Bronchial epithelial cell (primary cell): ENCODE measurements around the gene TBRG1. TPM values are rescaled to one million over a fixed set of nuclear protein-coding genes. Genes with fewer than 3 reads are reported as not detected.

Source experiments
- DNase-seq: peaks from one replicate; pipeline ENCODE4 v3.0.0-alpha.2; 2010; ENCODE audit warnings: low read depth
- FAIRE-seq: peaks from 2 replicates; lab custom pipeline; 2011; peaks lifted over from hg19 to GRCh38; lab: Jason Lieb, UNC
- H3K27me3 ChIP-seq: 2 replicates; pipeline ENCODE4 v1.5.1; 2011; ENCODE audit warnings: low read length; ENCODE audit not compliant: control insufficient read depth, insufficient read depth
- H3K36me3 ChIP-seq: 2 replicates; pipeline ENCODE4 v1.5.1; 2011; ENCODE audit warnings: low read length; ENCODE audit not compliant: control insufficient read depth, insufficient read depth
- H3K4me3 ChIP-seq: 2 replicates; pipeline ENCODE4 v1.5.1; 2011; ENCODE audit warnings: mild to moderate bottlenecking, low read depth, low read length, control low read depth
- CTCF ChIP-seq: IDR thresholded peaks from 2 replicates; pipeline ENCODE4 v1.5.1; 2011; ENCODE audit warnings: mild to moderate bottlenecking, moderate library complexity, low read length, control low read depth, inconsistent platforms; ENCODE audit not compliant: insufficient read depth, severe bottlenecking
- total RNA-seq: library from RNA; depleted of rRNA; stranded (reverse); fragments of >200 nt; gene quantifications from 2 replicates; pipeline ENCODE4 v1.2.1, GENCODE V29; 2014

Gene TBRG1
- total RNA-seq, 1 donor from 2014 or later: 21.9 TPM

GRCh38 chr11:124583781-124584180 is 38.9 kb upstream of the TBRG1 start:
- FAIRE-seq: no peak

GRCh38 chr11:124584681-124585372 is 37.8 kb upstream of the TBRG1 start:
- H3K27me3 ChIP-seq: no peaks in the 10 kb centered on the region
- TF ChIP-seq CTCF: no peak
- FAIRE-seq: no peak

More at GRCh38 chr11:124583781-124584180, 38.9 kb upstream of the TBRG1 start:
- no peaks in the 10 kb centered on the region for H3K36me3 ChIP-seq
- TF ChIP-seq CTCF: no peak
- no peaks in the 10 kb centered on the region for H3K27me3 ChIP-seq
- H3K4me3 ChIP-seq: no peak overlapping the region
- DNase-seq: no peak

GRCh38 chr11:124586238-124586860 is 36.3 kb upstream of the TBRG1 start:
- FAIRE-seq (no peak), DNase-seq (peak; percentile 42)
- no peak overlapping the region for H3K4me3 ChIP-seq
- TF ChIP-seq CTCF: peak; percentile 65
- no peaks in the 10 kb centered on the region for H3K36me3 ChIP-seq
- no peaks in the 10 kb centered on the region for H3K27me3 ChIP-seq

More at GRCh38 chr11:124584681-124585372, 37.8 kb upstream of the TBRG1 start:
- Histone ChIP-seq H3K4me3 (no peak overlapping the region), H3K36me3 (no peaks in the 10 kb centered on the region)
- DNase-seq: no peak

GRCh38 chr11:124591430-124591829 is 31.2 kb upstream of the TBRG1 start:
- Histone ChIP-seq H3K4me3 (no peak overlapping the region), H3K27me3 (no peaks in the 10 kb centered on the region), H3K36me3 (no peaks in the 10 kb centered on the region)
- no peak for DNase-seq
- no peak for TF ChIP-seq CTCF
- no peak for FAIRE-seq

- no peaks in the 10 kb centered on the region for H3K36me3 ChIP-seq
- H3K4me3 ChIP-seq: no peak overlapping the region
- DNase-seq: no peak
- no peak for TF ChIP-seq CTCF
- H3K27me3 ChIP-seq: no peaks in the 10 kb centered on the region
- no peak for FAIRE-seq
Measured at GRCh38 chr11:124592627-124593026, 30.0 kb upstream of the TBRG1 start.
